ENCODE data around the gene CNDP1.

CNDP1 gene

GRCh38 chr18:74624466-74624865 lies 90.2 kb downstream of the CNDP1 start:
- DNase-seq (ENCODE audit: low read depth, low spot score): no peak

- DNase-seq (ENCODE audit: low read depth, low spot score): no peak
These were observed 90.9 kb downstream of the CNDP1 start for GRCh38 chr18:74625157-74625556.

- no peak for DNase-seq (ENCODE audit: low read depth, low spot score)
These were observed 92.0 kb downstream of the CNDP1 start for GRCh38 chr18:74626049-74626874.

GRCh38 chr18:74630804-74631203 lies 96.5 kb downstream of the CNDP1 start:
- no peak for DNase-seq (ENCODE audit: low read depth, low spot score)

GRCh38 chr18:74631212-74631611 lies 96.9 kb downstream of the CNDP1 start:
- DNase-seq (ENCODE audit: low read depth, low spot score): no peak

- DNase-seq (ENCODE audit: low read depth, low spot score): no peak
These were observed 97.5 kb downstream of the CNDP1 start for GRCh38 chr18:74631623-74632350.

GRCh38 chr18:74632351-74632679 lies 98.0 kb downstream of the CNDP1 start:
- DNase-seq (ENCODE audit: low read depth, low spot score): no peak

GRCh38 chr18:74632856-74633255 lies 98.6 kb downstream of the CNDP1 start:
- DNase-seq (ENCODE audit: low read depth, low spot score): no peak

- no peak for DNase-seq (ENCODE audit: low read depth, low spot score)
These were observed 99.5 kb downstream of the CNDP1 start for GRCh38 chr18:74633652-74634352.

- peak; percentile 53 for DNase-seq (ENCODE audit: low read depth, low spot score)
These were observed 101.1 kb downstream of the CNDP1 start for GRCh38 chr18:74635224-74635975.

All from ELF-1 (cell line).